Activated B cell treated with CpG ODN at 0.5 μM for 24 hours (primary cell): ENCODE measurements around the gene COBL. TPM values are rescaled to one million over a fixed set of nuclear protein-coding genes. Genes with fewer than 3 reads are reported as not detected.

ENCODE experiments used
- ATAC-seq: fragments of 200-7000 bp; cut with Tn5 transposase; one replicate; pipeline ENCODE4 v1.10.0; 2021; ENCODE audit warnings: low read depth, mild to moderate bottlenecking, moderate library complexity
- CTCF ChIA-PET: fragments of 350-600 bp; sonication (Branson Sonifier 250); formaldehyde crosslinking; loops from one replicate; lab custom pipeline; 2021; ENCODE audit warnings: antibody characterized with exemption; lab: Charles Lee
- POLR2A ChIA-PET: fragments of 350-600 bp; sonication (Branson Sonifier 250); formaldehyde crosslinking; loops from one replicate; lab custom pipeline; 2021; ENCODE audit warnings: antibody characterized with exemption; lab: Charles Lee
- DNase-seq: peaks from one replicate; pipeline ENCODE4 v3.0.0; 2022
- H3K27ac Mint-ChIP-seq: one replicate; pipeline ENCODE4 v1.8.0; 2020; ENCODE audit warnings: mixed read lengths
- H3K27me3 Mint-ChIP-seq: one replicate; pipeline ENCODE4 v1.8.0; 2021; ENCODE audit warnings: mixed read lengths
- H3K36me3 Mint-ChIP-seq: one replicate; pipeline ENCODE4 v1.8.0; 2021; ENCODE audit warnings: low read depth, mixed read lengths
- H3K4me1 Mint-ChIP-seq: one replicate; pipeline ENCODE4 v1.8.0; 2021; ENCODE audit warnings: mixed read lengths
- H3K4me3 Mint-ChIP-seq: one replicate; pipeline ENCODE4 v1.8.0; 2020; ENCODE audit warnings: mild to moderate bottlenecking, mixed read lengths
- H3K9me3 Mint-ChIP-seq: one replicate; pipeline ENCODE4 v1.8.0; 2020; ENCODE audit warnings: mixed read lengths
- CTCF ChIP-seq: fragments of 200-600 bp; IDR thresholded peaks from one replicate; pipeline ENCODE4 v1.8.0; 2022; ENCODE audit warnings: antibody characterized with exemption, mild to moderate bottlenecking
- intact Hi-C: fragments of 100-400 bp; cut with micrococcal nuclease; formaldehyde crosslinking; loops from one replicate; pipeline ENCODE4 v1.15.1; 2024
- total RNA-seq: library from RNA; stranded (reverse); gene quantifications from 2 replicates; pipeline ENCODE4 v1.2.3, GENCODE V29; 2022

COBL gene
- total RNA-seq, 1 donor from 2014 or later: not detected

GRCh38 chr7:51113560-51113959 lies 203.0 kb downstream of the COBL start:
- ATAC-seq (no peak), DNase-seq (no peak)
- Mint-ChIP-seq H3K4me1 (no peaks in the 10 kb centered on the region), H3K4me3 (no peak overlapping the region), H3K36me3 (no peaks in the 10 kb centered on the region), H3K9me3 (peaks cover 11% of the 10 kb centered on the region), H3K27ac (no peak overlapping the region), H3K27me3 (no peaks in the 10 kb centered on the region)
- ChIA-PET POLR2A (no interaction called here), CTCF (no interaction called here)
- intact Hi-C loops: no loop called here
- no peak for TF ChIP-seq CTCF

DNA sequence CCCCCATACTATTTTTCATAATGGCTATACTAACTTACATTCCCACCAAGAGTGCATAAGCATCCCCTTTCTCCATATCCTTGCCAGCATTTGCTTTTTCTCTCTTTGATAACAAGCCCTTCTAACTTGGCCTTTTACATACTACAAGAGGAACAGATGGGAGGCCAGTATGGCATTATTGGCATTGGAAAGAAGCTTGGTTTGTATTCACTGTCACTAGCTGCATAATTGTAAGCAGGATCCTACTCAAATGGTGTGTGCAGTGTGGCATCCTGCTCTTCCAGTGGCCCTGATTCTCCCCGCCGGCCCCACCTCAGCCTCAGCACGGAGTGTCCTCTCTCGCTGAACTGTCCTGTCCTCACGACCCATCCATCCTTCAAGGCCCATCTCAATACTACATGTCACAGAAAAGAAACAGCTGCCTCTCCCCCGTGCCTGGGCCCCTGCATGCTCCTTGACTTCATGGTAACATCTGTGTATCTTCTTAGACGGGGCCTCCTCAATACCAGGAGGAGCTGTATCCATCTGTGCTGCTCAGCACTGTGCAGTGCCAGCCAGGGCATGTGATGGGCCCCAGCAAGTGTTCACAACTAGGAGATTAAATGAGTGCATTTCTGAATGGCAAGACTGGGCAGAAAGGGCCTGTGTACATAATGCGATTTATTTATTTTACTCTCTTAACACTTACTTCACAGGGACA lies 205.2 kb downstream of the COBL start:
- ChIA-PET CTCF (no interaction called here), POLR2A (no interaction called here)
- intact Hi-C loops: no loop called here
- DNase-seq (no peak), ATAC-seq (no peak)
- Mint-ChIP-seq H3K36me3 (no peaks in the 10 kb centered on the region), H3K27ac (no peak overlapping the region), H3K4me3 (no peak overlapping the region), H3K4me1 (no peaks in the 10 kb centered on the region), H3K9me3 (peaks cover 11% of the 10 kb centered on the region), H3K27me3 (no peaks in the 10 kb centered on the region)
- TF ChIP-seq CTCF: no peak

GRCh38 chr7:51108134-51108533 lies 208.5 kb downstream of the COBL start:
- ATAC-seq (no peak), DNase-seq (no peak)
- Mint-ChIP-seq H3K36me3 (no peaks in the 10 kb centered on the region), H3K4me1 (no peaks in the 10 kb centered on the region), H3K27me3 (no peaks in the 10 kb centered on the region), H3K27ac (no peak overlapping the region), H3K4me3 (no peak overlapping the region), H3K9me3 (peaks cover 4% of the 10 kb centered on the region)
- POLR2A ChIA-PET: no interaction called here
- no peak for TF ChIP-seq CTCF
- intact Hi-C loops: no loop called here
- CTCF ChIA-PET: no interaction called here

DNA sequence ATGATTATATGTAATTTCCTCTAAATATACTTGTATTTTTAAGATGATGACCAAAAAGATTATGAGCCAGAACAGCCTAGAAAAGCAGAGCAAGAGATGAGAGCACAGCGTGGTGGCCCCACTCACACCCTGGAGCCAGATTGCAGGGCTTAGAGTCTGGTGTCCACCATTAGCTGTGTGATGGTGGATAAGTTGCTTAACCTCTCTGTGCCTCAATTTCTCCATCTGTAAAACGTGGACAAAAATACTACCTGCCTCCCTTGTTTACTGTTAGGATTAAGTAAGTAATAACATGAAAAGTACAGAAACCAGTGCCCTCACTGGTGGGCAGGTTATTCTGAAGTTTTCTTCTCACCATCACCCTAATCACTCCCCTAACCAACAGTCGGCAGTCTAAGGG lies 212.3 kb downstream of the COBL start:
- Mint-ChIP-seq H3K4me1 (no peaks in the 10 kb centered on the region), H3K27me3 (no peaks in the 10 kb centered on the region), H3K27ac (no peak overlapping the region), H3K4me3 (no peak overlapping the region), H3K9me3 (no peaks in the 10 kb centered on the region), H3K36me3 (no peaks in the 10 kb centered on the region)
- POLR2A ChIA-PET: no interaction called here
- ATAC-seq (no peak), DNase-seq (no peak)
- no peak for TF ChIP-seq CTCF
- intact Hi-C loops: no loop called here
- CTCF ChIA-PET: no interaction called here

- H3K36me3 Mint-ChIP-seq: no peaks in the 10 kb centered on the region
- TF ChIP-seq CTCF: no peak
- ATAC-seq (no peak), DNase-seq (no peak)
- no peak overlapping the region for H3K4me3 Mint-ChIP-seq
- POLR2A ChIA-PET: no interaction called here
- no peaks in the 10 kb centered on the region for H3K27me3 Mint-ChIP-seq
- H3K4me1 Mint-ChIP-seq: no peaks in the 10 kb centered on the region
- H3K9me3 Mint-ChIP-seq: no peaks in the 10 kb centered on the region
- CTCF ChIA-PET: no interaction called here
- intact Hi-C loops: no loop called here
- no peak overlapping the region for H3K27ac Mint-ChIP-seq
These were observed 212.9 kb downstream of the COBL start for GRCh38 chr7:51103718-51104117.
